SKM-1 treated with dmso at 0.1 percent for 144 hours (cell line): Measurements from ENCODE around the gene KRT17.
"Not testable (repeated sequence)": the region's sequence is repeated elsewhere in the genome, so short reads cannot be mapped to it uniquely, and the experiment has no call there.

Experiments
- DNase-seq: peaks from one replicate; lab custom pipeline; 2025; ENCODE audit not compliant: unreplicated experiment; lab: John Stamatoyannopoulos, UW

Gene KRT17

DNA sequence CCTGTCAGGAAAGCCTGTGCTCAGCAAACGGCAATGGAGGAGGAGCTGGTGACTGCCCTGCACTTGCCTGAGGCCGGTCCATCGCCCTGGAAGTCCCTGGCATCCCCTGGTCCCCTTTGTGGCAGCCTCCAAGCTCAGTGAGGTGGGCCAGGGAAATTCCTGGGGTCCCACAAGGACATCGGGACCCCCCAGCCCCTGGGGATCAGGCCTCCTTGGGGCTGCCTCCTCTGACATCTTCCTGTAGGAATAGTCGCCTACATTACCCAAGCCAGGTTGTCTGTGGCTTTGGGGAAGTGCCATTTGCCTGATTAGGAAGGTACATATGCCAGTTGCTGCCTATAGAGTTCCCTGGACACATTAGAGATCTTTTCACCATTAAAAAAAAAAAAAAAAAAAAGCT lies 45.4 kb downstream of the KRT17 start:
- DNase-seq, result no peak

- no peak for DNase-seq
These were observed 45.8 kb downstream of the KRT17 start for GRCh38 chr17:41578538-41578937.

GRCh38 chr17:41576740-41577139 lies 47.6 kb downstream of the KRT17 start:
- not testable (repeated sequence) for DNase-seq

DNA sequence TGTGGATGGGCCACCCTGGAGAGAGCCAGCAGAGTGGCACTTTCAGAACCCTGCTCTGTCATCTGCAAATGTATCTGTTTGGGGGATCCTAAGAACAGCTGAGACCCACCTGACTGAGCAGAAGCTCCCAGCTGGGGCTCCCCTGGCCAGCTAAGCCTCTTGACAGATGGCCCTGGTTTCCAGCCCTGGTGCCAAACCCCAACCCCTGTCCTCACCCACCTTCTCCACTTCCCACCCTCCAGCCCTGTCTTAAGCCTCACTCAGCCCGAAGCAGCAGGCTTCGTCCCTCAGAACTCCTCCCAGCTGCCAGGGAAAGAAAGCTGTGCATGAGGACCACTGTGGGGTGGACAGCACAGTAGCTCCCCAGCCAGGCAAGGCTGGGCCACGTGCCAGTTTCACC lies 49.0 kb downstream of the KRT17 start:
- no peak for DNase-seq

- no peak for DNase-seq
These were observed 52.6 kb downstream of the KRT17 start, which contains the start of gene KRT9 for GRCh38 chr17:41571561-41572434. Gene KRT9, minus strand, starts transcription at chr17:41572059. Its CDS starts 67 bp downstream, at chr17:41571992.
